Activated CD4-positive, alpha-beta T cell treated with anti-CD3 and anti-CD28 coated beads, Interleukin-2, amount 50 U/mL, for 1 hour (primary cell): ENCODE measurements around the gene ARPC1A.
"Not testable (repeated sequence)": the region's sequence is repeated elsewhere in the genome, so short reads cannot be mapped to it uniquely, and the experiment has no call there.

Source experiments
- DNase-seq: peaks from one replicate; pipeline ENCODE4 v3.0.0-alpha.2; 2020

Gene ARPC1A

DNA sequence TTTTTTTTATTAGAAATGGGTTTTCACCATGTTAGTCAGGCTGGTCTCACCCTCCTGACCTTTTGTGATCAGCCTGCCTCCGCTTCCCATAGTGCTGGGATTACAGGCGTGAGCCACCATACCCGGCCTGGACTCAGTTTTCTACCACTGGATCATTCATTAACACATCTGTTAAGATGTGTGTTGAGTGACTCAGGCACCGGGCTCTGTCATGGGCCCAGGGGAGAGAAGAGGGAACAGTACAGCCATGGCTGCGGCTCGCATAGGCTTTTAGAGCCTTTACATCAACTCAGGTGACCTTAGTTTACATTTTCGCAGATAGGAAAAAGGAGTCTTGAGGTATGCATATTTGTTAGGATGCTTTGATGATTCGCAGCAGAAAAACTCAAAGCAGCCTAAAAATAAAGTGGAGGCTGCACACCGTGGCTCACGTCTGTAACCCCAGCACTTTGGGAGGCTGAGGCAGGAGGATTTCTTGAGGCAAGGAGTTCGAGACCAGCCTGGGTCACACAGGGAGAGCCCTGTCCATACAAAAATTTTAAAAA is 45.8 kb downstream of the ARPC1A start:
- DNase-seq = no peak

- DNase-seq = no peak
Observed at GRCh38 chr7:99372275-99373090, 46.8 kb downstream of the ARPC1A start.

DNA sequence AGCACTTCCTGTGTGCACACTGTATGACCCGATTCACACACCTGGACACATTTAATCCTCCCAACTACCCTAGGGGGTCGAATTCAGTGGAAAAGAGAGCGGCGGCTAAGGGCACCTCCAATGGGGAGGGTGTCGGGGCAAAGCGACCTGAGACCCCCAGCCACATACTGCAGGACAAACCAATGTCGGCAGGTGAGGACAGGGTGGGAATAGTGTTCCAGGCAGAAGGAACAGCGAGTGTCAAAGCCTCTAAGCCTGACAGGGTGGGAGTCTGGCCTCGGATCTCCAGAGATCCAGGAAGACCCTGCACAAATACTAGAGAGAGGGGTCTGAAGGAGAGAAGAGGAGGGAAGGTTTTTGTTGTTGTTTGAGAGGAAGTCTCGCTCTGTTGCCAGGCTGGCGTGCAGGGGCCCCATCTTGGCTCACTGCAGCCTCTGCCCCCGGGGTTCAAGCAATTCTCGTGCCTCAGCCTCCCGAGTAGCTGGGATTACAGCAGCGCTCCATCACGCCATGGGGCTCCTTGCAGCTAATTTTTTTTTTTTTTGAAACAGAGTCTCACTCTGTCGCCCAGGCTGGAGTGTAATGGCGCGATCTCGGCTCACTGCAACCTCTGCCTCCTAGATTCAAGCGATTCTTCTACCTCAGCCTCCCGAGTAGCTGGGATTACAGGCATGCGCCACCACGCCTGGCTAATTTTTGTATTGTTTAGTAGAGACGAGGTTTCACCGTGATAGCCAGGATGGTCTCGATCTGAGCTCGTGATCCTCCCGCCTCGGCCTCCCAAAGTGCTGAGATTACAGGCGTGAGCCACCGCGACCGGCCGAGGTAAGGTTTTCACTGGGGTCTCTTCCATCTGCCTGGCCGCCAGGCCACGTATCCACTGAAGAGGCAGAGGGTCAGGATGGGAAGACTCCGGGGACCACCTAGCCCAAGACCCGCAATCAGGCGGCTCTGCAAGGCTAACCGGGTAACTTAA is 47.7 kb downstream of the ARPC1A start:
- DNase-seq = no peak

GRCh38 chr7:99374111-99375064 is 48.7 kb downstream of the ARPC1A start, which contains the start of gene ARPC1B:
TSS of gene ARPC1B (plus strand) at chr7:99374730. CDS start at chr7:99385715, 10,985 bp downstream.
- DNase-seq = peak; percentile 84

DNA sequence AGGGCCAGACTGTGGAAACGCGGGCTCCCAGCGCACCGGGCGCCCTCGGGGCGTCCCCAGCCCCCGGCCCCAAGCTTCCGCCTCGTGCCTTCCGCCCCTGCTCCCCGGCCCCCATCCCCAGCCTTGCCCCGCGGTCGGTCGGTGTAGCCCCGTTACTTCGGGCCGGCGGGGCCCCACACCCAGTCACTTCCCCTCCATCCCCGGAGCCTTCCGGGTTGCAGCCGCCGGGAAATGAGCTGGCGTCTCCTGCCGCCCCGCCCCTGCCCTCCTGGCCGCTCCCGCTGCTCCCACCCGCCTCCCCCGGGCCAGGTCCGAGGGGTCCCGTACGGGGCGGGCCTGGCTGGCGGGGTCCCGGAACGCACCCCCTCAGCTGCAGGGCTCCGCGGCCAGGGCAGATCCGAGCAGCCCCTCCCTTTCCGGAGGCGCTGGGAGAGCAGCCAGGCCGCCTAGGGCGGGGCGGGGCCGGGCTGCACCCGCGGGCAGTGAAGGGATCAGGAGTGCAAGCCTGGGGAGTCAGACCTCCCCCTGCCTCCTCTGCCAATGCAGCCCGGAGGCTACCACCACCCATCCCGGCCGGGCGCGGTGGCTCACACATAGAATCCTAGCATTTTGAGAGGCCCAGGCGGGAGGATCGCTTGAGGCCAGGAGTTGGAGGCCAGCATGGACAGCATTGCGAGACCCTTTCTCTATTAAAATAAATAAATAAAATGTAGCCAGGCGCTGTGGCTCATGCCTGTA is 49.5 kb downstream of the ARPC1A start:
- DNase-seq = peak; percentile 55

- DNase-seq = peak; percentile 45
Observed at GRCh38 chr7:99379043-99379577, 53.4 kb downstream of the ARPC1A start.

DNA sequence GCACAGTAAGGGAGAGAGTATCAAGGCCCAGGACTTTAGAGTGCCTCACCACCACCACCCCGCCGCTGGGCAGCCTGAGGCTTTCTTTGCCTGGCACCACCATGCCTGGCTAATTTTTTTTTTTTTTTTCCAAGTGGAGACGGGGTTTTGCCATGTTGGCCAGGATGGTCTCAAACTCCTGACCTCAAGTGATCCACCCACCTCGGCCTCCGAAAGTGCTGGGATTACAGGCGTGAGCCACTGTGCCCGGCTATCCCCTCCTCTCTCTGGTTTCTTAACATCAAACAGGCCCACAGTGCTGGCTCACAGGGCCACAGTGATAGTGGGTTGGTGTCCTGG is 54.0 kb downstream of the ARPC1A start:
- not testable (repeated sequence) for DNase-seq

DNA sequence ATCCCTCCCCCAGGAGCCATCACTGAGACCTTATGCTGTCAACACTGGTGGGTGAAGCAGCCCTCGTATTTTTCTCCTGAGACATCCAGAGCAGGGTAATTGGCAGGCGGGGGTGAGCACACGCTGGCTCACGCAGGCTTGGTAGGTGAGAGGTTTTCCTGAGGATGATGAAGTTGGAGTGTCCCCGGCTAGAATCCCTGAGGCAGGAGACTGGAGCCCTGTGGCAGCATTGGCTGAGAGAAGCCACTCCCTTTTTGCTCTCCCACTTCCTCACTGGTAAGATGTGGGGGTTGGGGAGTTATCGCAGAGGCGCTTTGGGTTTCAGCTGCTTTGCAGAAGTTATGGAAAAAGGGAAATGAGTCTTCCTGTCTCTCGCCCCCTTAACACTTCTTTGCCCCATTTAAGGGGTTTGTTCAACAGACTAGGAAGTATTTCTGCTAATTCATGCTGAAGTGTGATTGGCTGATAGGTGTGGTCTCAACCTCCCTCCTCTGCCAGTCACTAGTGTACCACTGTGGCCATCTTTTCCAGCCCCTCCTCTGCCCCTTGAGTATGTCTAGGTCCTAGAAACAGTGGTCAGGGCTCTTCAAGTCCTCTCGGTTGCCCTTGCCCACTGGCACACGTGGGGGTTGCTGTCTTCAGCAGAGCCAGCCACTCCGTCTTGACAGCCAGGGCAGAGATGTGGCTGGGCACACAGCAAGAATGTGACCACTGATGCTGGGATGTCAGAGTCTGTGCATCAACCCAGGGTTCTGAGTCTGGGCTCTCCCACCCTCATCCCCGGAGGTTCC is 54.5 kb downstream of the ARPC1A start:
- DNase-seq = no peak

DNA sequence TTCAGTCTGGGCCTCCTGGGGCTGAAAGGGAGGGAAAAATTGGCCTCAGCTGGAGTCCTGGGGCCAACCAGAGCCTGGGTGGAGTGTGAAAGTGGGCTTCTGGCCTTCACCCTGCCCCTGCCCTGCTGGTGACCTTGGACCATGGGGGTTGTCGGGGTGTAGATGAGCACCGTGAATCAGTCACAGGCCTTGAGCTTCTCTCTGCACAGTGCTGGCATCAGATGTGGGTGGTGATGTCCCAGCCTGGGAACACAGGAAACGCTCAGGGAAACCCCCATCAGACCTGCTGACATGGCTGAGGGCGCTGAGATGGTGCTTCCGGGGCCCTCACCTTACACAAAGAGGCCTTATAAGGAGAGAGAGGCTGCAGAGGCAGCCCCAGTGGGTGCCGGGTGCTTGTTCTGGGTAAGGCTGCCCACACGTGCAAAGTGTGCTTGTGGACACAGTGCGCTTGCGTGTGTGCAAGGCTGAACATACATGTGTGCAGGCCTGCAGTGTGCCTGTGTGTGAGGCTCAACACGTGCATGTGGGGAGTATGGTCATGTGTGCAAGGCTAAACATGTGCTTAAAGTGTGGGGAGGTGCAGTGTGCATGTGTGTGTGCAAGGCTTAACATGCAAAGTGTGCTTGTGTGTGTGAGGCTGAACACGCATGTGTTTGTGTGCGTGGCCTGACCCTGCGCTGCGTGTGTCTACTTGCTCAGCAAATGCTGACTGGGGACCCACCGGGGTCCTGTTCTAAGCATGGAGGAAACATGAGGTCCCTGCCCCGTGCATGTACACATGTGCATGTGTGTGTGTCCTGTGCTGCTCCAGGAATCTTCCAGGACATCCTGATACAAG is 55.3 kb downstream of the ARPC1A start:
- peak; percentile 87 for DNase-seq

DNA sequence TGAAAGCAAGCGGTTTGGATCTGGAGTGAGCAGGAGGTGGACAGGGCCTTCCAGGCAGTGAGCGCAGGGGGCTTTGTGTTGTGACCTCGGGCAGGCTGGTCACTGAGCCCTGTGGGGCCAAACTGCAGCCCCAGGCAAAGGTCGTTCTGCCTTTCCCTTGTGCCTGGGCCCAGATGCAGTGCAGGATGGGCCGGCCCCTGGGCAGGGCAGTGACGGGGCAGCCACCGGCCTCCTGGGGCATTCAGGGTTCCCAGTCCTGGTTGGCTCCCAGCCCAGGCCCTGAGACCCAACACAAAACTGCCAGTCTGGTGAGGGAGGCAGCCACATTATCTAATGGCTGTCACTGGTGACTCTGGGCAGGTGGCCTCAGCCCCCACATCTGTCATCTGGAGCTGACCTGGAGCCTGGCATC is 56.0 kb downstream of the ARPC1A start:
- DNase-seq = no peak

GRCh38 chr7:99383203-99383602 is 57.5 kb downstream of the ARPC1A start:
- no peak for DNase-seq

- DNase-seq = no peak
Observed at GRCh38 chr7:99383791-99384370, 58.2 kb downstream of the ARPC1A start.

- DNase-seq = no peak
Observed at GRCh38 chr7:99384523-99384922, 58.8 kb downstream of the ARPC1A start.

- DNase-seq = no peak
Observed at GRCh38 chr7:99385564-99385963, 59.9 kb downstream of the ARPC1A start.

- peak; percentile 34 for DNase-seq
Observed at GRCh38 chr7:99386584-99387238, 61.0 kb downstream of the ARPC1A start.

DNA sequence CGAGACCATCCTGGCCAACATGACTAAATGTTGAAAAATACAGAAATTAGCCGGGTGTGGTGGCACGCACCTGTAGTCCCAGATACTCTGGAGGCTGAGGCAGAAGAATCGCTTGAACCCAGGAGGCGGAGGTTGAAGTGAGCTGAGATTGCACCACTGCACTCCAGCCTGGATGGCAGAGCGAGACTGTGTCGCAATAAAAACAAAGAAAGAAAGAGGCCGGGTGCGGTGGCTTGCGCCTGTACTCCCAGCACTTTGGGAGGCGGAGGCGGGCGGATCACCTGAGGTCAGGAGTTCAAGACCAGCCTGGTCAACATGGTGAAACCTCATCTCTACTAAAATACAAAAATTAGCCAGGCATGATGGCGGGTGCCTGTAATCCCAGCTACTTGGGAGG is 61.5 kb downstream of the ARPC1A start:
- not testable (repeated sequence) for DNase-seq

DNA sequence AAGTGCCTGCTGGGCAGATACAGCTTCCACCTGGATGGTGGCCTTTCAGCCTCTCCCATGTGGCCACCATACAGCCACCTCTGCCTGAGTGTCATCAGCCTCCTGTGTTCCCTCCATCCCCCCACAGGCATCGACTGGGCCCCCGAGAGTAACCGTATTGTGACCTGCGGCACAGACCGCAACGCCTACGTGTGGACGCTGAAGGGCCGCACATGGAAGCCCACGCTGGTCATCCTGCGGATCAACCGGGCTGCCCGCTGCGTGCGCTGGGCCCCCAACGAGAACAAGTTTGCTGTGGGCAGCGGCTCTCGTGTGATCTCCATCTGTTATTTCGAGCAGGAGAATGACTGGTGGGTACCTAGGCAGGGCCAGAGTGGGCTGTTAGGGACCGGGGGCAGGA is 62.2 kb downstream of the ARPC1A start:
- no peak for DNase-seq

GRCh38 chr7:99389772-99390171 is 64.1 kb downstream of the ARPC1A start:
- DNase-seq = no peak
